Right atrium auricular region (tissue), 2 donors: ENCODE data around the gene ATP6V1G3. TPM values are rescaled to one million over a fixed set of nuclear protein-coding genes. Genes with fewer than 3 reads are reported as not detected.

ENCODE experiments used
- DNase-seq: peaks from one replicate; pipeline ENCODE4 v3.0.0-alpha.2; 2019; ENCODE audit warnings: low spot score
- H3K27ac ChIP-seq, 2 donors: fragments of 200-600 bp; sonication (generic); 1 replicate in 1 of 2; 2 replicates in 1 of 2; pipeline ENCODE4 v1.5.1; 2016 to 2019
- H3K27me3 ChIP-seq, 2 donors: fragments of 200-600 bp; sonication (generic); one replicate each; pipeline versions ENCODE4 v1.5.1 to v1.6.0; 2017 to 2019
- H3K36me3 ChIP-seq: fragments of 200-600 bp; sonication (generic); one replicate; pipeline ENCODE4 v1.5.1; 2016
- H3K4me1 ChIP-seq, 2 donors: fragments of 200-600 bp; sonication (generic); one replicate each; pipeline versions ENCODE4 v1.5.1 to v1.6.0; 2017 to 2019
- H3K4me3 ChIP-seq, 2 donors: fragments of 200-600 bp; sonication (generic); 1 replicate in 1 of 2; 2 replicates in 1 of 2; pipeline ENCODE4 v1.5.1; 2017 to 2019; ENCODE audit warnings: mild to moderate bottlenecking in 1 of 2, moderate library complexity in 1 of 2
- H3K9me3 ChIP-seq, 2 donors: fragments of 200-600 bp; sonication (generic); one replicate each; pipeline ENCODE4 v1.5.1; 2019
- total RNA-seq, 2 donors: library from RNA; depleted of rRNA; stranded (reverse); fragments of >200 nt; gene quantifications; one replicate each; pipeline ENCODE4 v1.1.0, GENCODE V29; 2016
- TF ChIP-seq, protein P1 (sequence below), 2 donors: fragments of 200-600 bp; sonication (generic); IDR thresholded peaks; one replicate each; pipeline ENCODE4 v1.5.1; 2019; ENCODE audit warnings: antibody characterized with exemption in 2 of 2

ATP6V1G3 gene
- total RNA-seq, 2 donors from 2014 or later = not detected

DNA sequence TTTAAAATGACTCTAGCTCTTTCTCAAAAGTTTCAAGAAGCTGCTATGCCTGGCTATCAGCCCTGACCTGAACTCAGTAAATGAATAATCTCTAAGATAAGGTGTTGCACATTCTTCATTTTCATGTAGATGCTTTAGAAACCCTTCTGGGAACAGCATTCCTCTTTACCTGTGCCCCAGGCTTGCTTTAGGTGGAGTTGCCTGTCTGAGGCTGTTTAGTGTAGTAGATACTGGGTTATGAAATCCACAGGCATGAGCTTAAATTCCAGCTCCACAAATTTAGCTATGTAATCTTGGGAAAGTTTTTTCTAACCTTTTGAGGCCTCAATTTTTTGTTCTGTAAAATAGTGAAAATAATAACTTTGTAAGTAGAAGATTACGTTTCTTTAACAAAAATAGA is 41.6 kb downstream of the ATP6V1G3 start:
- H3K36me3 ChIP-seq = no peaks in the 10 kb centered on the region
- no peak overlapping the region for H3K27ac ChIP-seq
- H3K4me3 ChIP-seq = no peak overlapping the region
- DNase-seq = no peak
- no peaks in the 10 kb centered on the region for H3K27me3 ChIP-seq
- peaks cover 0 to 10% of the 10 kb centered on the region in 2 donors for H3K9me3 ChIP-seq
- TF ChIP-seq, protein P1, sequence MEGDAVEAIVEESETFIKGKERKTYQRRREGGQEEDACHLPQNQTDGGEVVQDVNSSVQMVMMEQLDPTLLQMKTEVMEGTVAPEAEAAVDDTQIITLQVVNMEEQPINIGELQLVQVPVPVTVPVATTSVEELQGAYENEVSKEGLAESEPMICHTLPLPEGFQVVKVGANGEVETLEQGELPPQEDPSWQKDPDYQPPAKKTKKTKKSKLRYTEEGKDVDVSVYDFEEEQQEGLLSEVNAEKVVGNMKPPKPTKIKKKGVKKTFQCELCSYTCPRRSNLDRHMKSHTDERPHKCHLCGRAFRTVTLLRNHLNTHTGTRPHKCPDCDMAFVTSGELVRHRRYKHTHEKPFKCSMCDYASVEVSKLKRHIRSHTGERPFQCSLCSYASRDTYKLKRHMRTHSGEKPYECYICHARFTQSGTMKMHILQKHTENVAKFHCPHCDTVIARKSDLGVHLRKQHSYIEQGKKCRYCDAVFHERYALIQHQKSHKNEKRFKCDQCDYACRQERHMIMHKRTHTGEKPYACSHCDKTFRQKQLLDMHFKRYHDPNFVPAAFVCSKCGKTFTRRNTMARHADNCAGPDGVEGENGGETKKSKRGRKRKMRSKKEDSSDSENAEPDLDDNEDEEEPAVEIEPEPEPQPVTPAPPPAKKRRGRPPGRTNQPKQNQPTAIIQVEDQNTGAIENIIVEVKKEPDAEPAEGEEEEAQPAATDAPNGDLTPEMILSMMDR (IDR thresholded peaks at IDR 0.05) = no peak
- H3K4me1 ChIP-seq = no peaks in the 10 kb centered on the region

DNA sequence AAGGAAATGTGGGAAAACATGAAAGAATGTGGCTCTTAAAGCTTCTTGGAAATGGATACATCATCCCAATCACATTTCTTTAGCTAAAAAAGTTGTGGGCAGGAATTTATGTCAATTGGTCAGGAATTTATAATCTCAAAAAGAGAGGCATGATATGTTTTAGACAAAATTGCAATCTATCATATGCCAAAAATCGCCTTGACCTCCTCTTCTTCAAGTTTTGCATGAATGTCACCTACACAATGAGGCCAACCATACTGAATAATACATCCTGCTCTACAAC is 42.4 kb downstream of the ATP6V1G3 start:
- H3K4me1 ChIP-seq = no peaks in the 10 kb centered on the region
- no peaks in the 10 kb centered on the region for H3K36me3 ChIP-seq
- no peak for DNase-seq
- H3K9me3 ChIP-seq = peaks cover 0 to 1% of the 10 kb centered on the region in 2 donors
- H3K27ac ChIP-seq = no peak overlapping the region
- no peak overlapping the region for H3K4me3 ChIP-seq
- TF ChIP-seq, protein P1 (IDR thresholded peaks at IDR 0.05) = no peak
- H3K27me3 ChIP-seq = no peaks in the 10 kb centered on the region

DNA sequence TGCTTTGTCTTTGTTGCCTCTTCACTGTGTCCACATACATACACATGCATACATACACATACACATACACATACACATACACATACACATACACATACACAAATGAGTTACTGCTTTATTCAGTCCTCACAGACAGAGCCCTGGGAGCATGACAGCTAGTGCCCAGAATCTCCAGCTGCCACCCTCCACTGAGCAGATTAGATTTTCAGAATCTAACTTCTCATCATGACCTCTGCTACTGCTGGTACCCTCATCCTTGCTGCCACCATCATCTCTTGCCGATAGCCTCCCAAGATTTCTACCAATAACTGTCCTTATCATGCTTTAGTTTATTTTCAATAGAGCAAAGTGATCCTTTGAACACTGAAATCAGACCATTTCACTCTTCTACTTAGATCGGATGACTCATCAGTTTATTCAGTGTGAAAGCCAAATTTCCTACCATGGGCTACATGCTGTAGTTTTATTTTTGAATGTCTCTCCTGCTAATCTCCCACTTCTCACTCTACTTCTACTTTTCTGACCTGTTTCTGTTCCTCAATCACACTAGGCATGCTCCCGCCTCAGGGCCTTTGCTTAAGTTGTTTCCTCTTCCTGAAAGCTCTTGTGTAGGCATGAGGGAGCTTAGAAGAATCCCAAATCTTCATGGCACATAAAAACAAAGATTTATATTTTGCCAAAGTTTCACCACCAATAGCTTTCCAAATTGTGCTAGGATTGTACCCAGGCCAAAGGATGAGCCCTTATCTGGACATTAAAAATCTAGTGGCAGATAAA is 43.0 kb downstream of the ATP6V1G3 start:
- H3K27ac ChIP-seq = no peak overlapping the region
- no peak overlapping the region for H3K4me3 ChIP-seq
- no peaks in the 10 kb centered on the region for H3K27me3 ChIP-seq
- no peaks in the 10 kb centered on the region for H3K4me1 ChIP-seq
- no peaks in the 10 kb centered on the region for H3K36me3 ChIP-seq
- DNase-seq = no peak
- no peaks in the 10 kb centered on the region for H3K9me3 ChIP-seq
- TF ChIP-seq, protein P1 (IDR thresholded peaks at IDR 0.05) = no peak

DNA sequence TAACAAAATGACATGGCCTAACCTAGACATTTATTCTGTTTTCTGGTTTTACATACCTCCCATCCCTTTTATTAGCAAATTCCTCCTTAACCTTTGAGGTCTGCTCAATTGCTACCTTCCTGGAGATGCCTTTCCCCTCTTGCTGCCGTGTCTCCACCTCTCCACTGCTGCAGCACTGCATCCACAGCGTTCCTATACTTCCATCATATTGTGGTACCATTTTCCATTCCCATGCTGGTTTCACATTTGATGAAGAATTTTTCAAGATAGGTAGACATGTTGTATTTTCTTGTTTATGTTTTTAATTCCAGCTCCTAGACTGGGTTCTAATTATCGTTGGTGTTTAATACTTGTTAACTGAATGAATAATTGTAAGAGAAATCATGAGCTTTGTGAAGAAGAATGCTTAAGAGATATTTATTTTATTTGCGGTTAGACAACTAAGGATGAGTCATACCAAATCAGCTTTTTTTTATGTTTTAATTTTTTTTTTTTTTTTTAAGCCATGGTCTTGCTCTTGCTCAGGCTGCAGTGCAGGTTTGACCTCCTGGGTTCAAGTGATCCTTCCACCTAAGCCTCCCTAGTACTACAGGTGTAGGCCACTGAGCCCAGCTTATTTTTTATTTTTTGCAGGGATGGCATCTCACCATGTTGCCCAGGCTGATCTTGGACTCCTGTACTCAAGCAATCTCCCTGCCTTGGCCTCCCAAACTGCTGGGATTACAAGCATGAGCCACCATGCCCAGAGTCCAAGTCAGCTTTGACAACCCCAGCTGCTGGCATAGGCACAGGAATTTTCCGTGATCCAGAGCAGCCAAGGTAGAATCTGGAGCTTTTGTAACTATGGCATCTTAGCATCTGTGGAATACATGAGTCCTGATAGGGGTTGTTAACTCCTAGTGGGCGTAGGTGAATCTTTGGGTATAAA is 44.0 kb downstream of the ATP6V1G3 start:
- TF ChIP-seq, protein P1 (IDR thresholded peaks at IDR 0.05) = no peak
- no peaks in the 10 kb centered on the region for H3K4me1 ChIP-seq
- no peaks in the 10 kb centered on the region for H3K27me3 ChIP-seq
- H3K9me3 ChIP-seq = no peaks in the 10 kb centered on the region
- no peak overlapping the region for H3K27ac ChIP-seq
- H3K36me3 ChIP-seq = no peaks in the 10 kb centered on the region
- no peak for DNase-seq
- no peak overlapping the region for H3K4me3 ChIP-seq

DNA sequence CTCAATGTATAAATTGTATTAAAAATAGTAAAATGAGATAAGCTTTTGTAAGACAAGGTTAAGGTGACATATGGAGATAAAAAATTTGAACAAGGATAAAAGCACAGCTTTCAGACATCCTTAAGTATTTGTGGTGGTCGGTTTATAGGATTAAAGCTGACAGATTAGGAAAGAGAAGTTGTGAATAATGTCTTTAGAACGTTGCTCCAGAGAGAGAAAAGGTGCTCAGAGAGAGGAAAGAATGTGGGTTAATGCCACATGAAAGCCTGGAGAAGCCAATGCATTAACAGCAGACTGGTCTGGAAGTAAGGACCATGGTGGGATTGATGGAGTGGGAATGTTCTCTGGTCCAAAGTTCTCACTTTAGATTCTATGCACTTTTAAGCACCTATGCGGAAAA is 44.8 kb downstream of the ATP6V1G3 start:
- TF ChIP-seq, protein P1 (IDR thresholded peaks at IDR 0.05) = no peak
- Histone ChIP-seq H3K27me3 (no peaks in the 10 kb centered on the region), H3K4me3 (no peak overlapping the region), H3K4me1 (no peaks in the 10 kb centered on the region), H3K27ac (no peak overlapping the region), H3K9me3 (no peaks in the 10 kb centered on the region), H3K36me3 (no peaks in the 10 kb centered on the region)
- DNase-seq = no peak
